Measurements from ENCODE around the gene EFNA5. TPM values are rescaled to one million over a fixed set of nuclear protein-coding genes. Genes with fewer than 3 reads are reported as not detected.

EFNA5 gene
- total and polyA plus RNA-seq, 2 of the 8 experiments (the other 6 are each of a cell fraction or from before 2014, with no cell fraction given), result 9.6 to 21.8 TPM

- H3K79me2 ChIP-seq (ENCODE audit: control insufficient read depth in 1 of 2, insufficient read depth in 2 of 2, low read length in 2 of 2), result peaks cover 0 to 6% of the 10 kb centered on the region in 2 experiments; a peak in 1 of 4 replicates
- no peak overlapping the region for H2AK5ac ChIP-seq (ENCODE audit: low read depth, low read length)
- peaks cover 8 to 42% (median 31%) of the 10 kb centered on the region in 4 experiments for H3K4me1 ChIP-seq (replicated peaks in 1 of 4; ENCODE audit: control insufficient read depth in 3 of 4, insufficient read depth in 4 of 4, low read length in 3 of 4)
- H3K9ac ChIP-seq (replicated peaks in 1 of 4; ENCODE audit: extremely low read depth in 1 of 4, low read depth in 3 of 4, low read length in 3 of 4), result no peak overlapping the region
- no peak overlapping the region for H3K14ac ChIP-seq (ENCODE audit: insufficient read length)
- H3K4ac ChIP-seq (replicated peaks; ENCODE audit: insufficient read length, low read depth, low read length), result no peak overlapping the region
- H3K36me3 ChIP-seq (ENCODE audit: control insufficient read depth in 2 of 4, insufficient read depth in 4 of 4, low read length in 3 of 4), result no peaks in the 10 kb centered on the region
- no peak overlapping the region for H3K23ac ChIP-seq (ENCODE audit: insufficient read length)
- H4K8ac ChIP-seq (ENCODE audit: extremely low read depth, insufficient read depth, low read length), result no peak overlapping the region
- no peaks in the 10 kb centered on the region for H3K27me3 ChIP-seq (replicated peaks in 1 of 4; ENCODE audit: control insufficient read depth in 3 of 4, extremely low read depth in 1 of 4, insufficient read depth in 3 of 4, low read length in 3 of 4)
- TF ChIP-seq GTF2F1 (IDR thresholded peaks at IDR 0.05; ENCODE audit: borderline replicate concordance, low read depth, low read length), result no peak
- no peak for TF ChIP-seq RBBP5 (IDR thresholded peaks at IDR 0.05; ENCODE audit: borderline replicate concordance, low read depth, low read length)
- TF ChIP-seq YY1 (IDR thresholded peaks at IDR 0.05; ENCODE audit: low read depth, low read length), result no peak
- no peak for TF ChIP-seq BCL11A (IDR thresholded peaks at IDR 0.05; ENCODE audit: low read depth in 2 of 2, low read length in 2 of 2)
- no peak for TF ChIP-seq CBX5 (IDR thresholded peaks at IDR 0.05; ENCODE audit: low read depth, low read length)
- TF ChIP-seq POU5F1 (IDR thresholded peaks at IDR 0.05; ENCODE audit: low read depth, low read length), result no peak
- no peak for TF ChIP-seq EGR1 (IDR thresholded peaks at IDR 0.05; ENCODE audit: borderline replicate concordance, low read depth, low read length)
- TF ChIP-seq CTCF (IDR thresholded peaks at IDR 0.05; ENCODE audit: control extremely low read depth in 1 of 3, insufficient read depth in 1 of 3, low read depth in 1 of 3, low read length in 3 of 3), result no peak
- TF ChIP-seq NRF1 (IDR thresholded peaks at IDR 0.05; ENCODE audit: low read depth, low read length), result no peak
- H2BK20ac ChIP-seq (ENCODE audit: low read length), result 0 out of 2 replicates have a peak overlapping the region, but pooled peaks have one; percentile 26
- no peak overlapping the region; the same call in 1 of the 2 replicates for H3K18ac ChIP-seq (ENCODE audit: extremely low read depth, low read length)
- H3K4me3 ChIP-seq (ENCODE audit: extremely low read depth in 1 of 4, insufficient read depth in 2 of 4, low read depth in 3 of 4, low read length in 4 of 4), result no peak overlapping the region
- H3K79me1 ChIP-seq (ENCODE audit: low read depth, low read length), result no peaks in the 10 kb centered on the region
- H3K27ac ChIP-seq (ENCODE audit: low read depth, low read length), result no peak overlapping the region
- no peak overlapping the region for H2AFZ ChIP-seq (ENCODE audit: low read length)
- ChIA-PET CTCF (ENCODE audit: partially characterized antibody) (interaction anchor here (0.9 to 1.7 kb wide), 7 partner anchors 11 to 109 kb away, joined by 3 to 6 read pairs (median 3); no protein-coding TSS in a partner anchor), POLR2A (ENCODE audit: partially characterized antibody) (interaction anchor here (0.7 kb wide), 1 partner anchor 108 kb away, joined by 3 read pairs; no protein-coding TSS in a partner anchor)
- no peak overlapping the region for H3K56ac ChIP-seq (replicated peaks; ENCODE audit: insufficient read length, low read depth, low read length)
- no peak overlapping the region for H2BK120ac ChIP-seq (replicated peaks; ENCODE audit: low read depth, low read length)
- H4K91ac ChIP-seq (replicated peaks; ENCODE audit: insufficient read length, low read length), result no peak overlapping the region
- H2BK12ac ChIP-seq (ENCODE audit: low read depth, low read length), result no peak overlapping the region
- H4K20me1 ChIP-seq (replicated peaks in 1 of 2; ENCODE audit: control insufficient read depth in 1 of 2, insufficient read depth in 2 of 2, low read length in 2 of 2), result no peaks in the 10 kb centered on the region
- H3K23me2 ChIP-seq (ENCODE audit: low read depth, low read length), result no peaks in the 10 kb centered on the region
- DNase-seq (ENCODE audit: low read depth in 1 of 2, low spot score in 2 of 2) (no peak), FAIRE-seq (no peak)
- WGBS, 2 experiments (ENCODE audit: extremely low coverage in 1 of 2, insufficient coverage in 1 of 2, insufficient read length in 1 of 2, insufficient replicate concordance in 2 of 2, low coverage in 1 of 2, low lambda C conversion rate in 2 of 2, missing lambda C conversion rate in 1 of 2), result 93% methylated on average over 5 of the region's 5 CpGs; no CpG with 5 or more reads in 1 of the 2 experiments
- H3K4me2 ChIP-seq (ENCODE audit: insufficient read depth in 1 of 2, low read depth in 2 of 2, low read length in 2 of 2), result peak overlapping the region in 1 of 2 experiments; percentile 26; a peak in 1 of 4 replicates
- H3K9me3 ChIP-seq (ENCODE audit: insufficient read depth in 2 of 2, low read depth in 1 of 2, low read length in 1 of 2), result no peaks in the 10 kb centered on the region
- no peak overlapping the region for H4K5ac ChIP-seq (ENCODE audit: insufficient read length, low read depth, low read length)
- no peak overlapping the region for H2BK5ac ChIP-seq (ENCODE audit: low read depth, low read length)
- H2BK15ac ChIP-seq (ENCODE audit: low read length), result no peak overlapping the region
Observed at GRCh38 chr5:107467137-107467932, 203.4 kb downstream of the EFNA5 start.

Measured in H1 (cell line).